ELF-1 (cell line): Measurements from ENCODE around the gene OSBPL1A.

ENCODE experiments used
- DNase-seq: peaks from one replicate; pipeline ENCODE4 v3.0.0-alpha.2; 2016; ENCODE audit warnings: low read depth, low spot score

OSBPL1A gene

GRCh38 chr18:24126155-24126961, 271.3 kb downstream of the OSBPL1A start:
- DNase-seq: no peak

- DNase-seq: no peak
Measured at GRCh38 chr18:24121625-24122024, 276.0 kb downstream of the OSBPL1A start.

- no peak for DNase-seq
Measured at GRCh38 chr18:24120676-24121075, 276.9 kb downstream of the OSBPL1A start.

GRCh38 chr18:24118750-24119577, 278.7 kb downstream of the OSBPL1A start:
- peak; percentile 58 for DNase-seq

GRCh38 chr18:24115628-24116027, 282.0 kb downstream of the OSBPL1A start:
- DNase-seq: no peak

GRCh38 chr18:24114924-24115549, 282.6 kb downstream of the OSBPL1A start:
- no peak for DNase-seq

- no peak for DNase-seq
Measured at GRCh38 chr18:24112874-24113615, 284.6 kb downstream of the OSBPL1A start.

- DNase-seq: no peak
Measured at GRCh38 chr18:24112464-24112863, 285.2 kb downstream of the OSBPL1A start.
